Mesothelial cell of epicardium (in vitro differentiated cells): ENCODE results near the gene MATK. TPM values are rescaled to one million over a fixed set of nuclear protein-coding genes. Genes with fewer than 3 reads are reported as not detected.
"Not testable (repeated sequence)": the region's sequence is repeated elsewhere in the genome, so short reads cannot be mapped to it uniquely, and the experiment has no call there.

Experiments used
- DNase-seq, 2 experiments: peaks; one replicate each; pipeline ENCODE4 v3.0.0; 2021; ENCODE audit warnings: low spot score in 2 of 2; ENCODE audit not compliant: unreplicated experiment in 2 of 2
- H3K27ac Mint-ChIP-seq: 2 replicates; pipeline ENCODE4 v1.8.0; 2021; ENCODE audit warnings: mixed read lengths
- H3K27me3 Mint-ChIP-seq: 2 replicates; pipeline ENCODE4 v1.8.0; 2021; ENCODE audit warnings: low read depth, mixed read lengths
- H3K36me3 Mint-ChIP-seq: 2 replicates; pipeline ENCODE4 v1.8.0; 2021; ENCODE audit warnings: mixed read lengths
- H3K4me1 Mint-ChIP-seq: 2 replicates; pipeline ENCODE4 v1.8.0; 2021; ENCODE audit warnings: mixed read lengths
- H3K4me3 Mint-ChIP-seq: 2 replicates; pipeline ENCODE4 v1.8.0; 2021; ENCODE audit warnings: mild to moderate bottlenecking, moderate library complexity, mixed read lengths
- H3K9me3 Mint-ChIP-seq: 2 replicates; pipeline ENCODE4 v1.8.0; 2021; ENCODE audit warnings: mixed read lengths
- CTCF ChIP-seq: fragments of 200-600 bp; sonication (generic); IDR thresholded peaks from one replicate; pipeline ENCODE4 v1.5.0; 2021; ENCODE audit warnings: antibody characterized with exemption; ENCODE audit not compliant: unreplicated experiment
- total RNA-seq: library from RNA; stranded (reverse); gene quantifications from 3 replicates; pipeline ENCODE4 v1.2.1, GENCODE V29; 2021

MATK gene
- total RNA-seq, 1 donor from 2014 or later = 3.7 TPM

- no peak overlapping the region for H3K4me3 Mint-ChIP-seq
- no peaks in the 10 kb centered on the region for H3K9me3 Mint-ChIP-seq
- peaks cover 7% of the 10 kb centered on the region for H3K4me1 Mint-ChIP-seq
- H3K27ac Mint-ChIP-seq = no peak overlapping the region
- DNase-seq = no peak
- peaks cover 11% of the 10 kb centered on the region for H3K36me3 Mint-ChIP-seq
- no peak for TF ChIP-seq CTCF
- H3K27me3 Mint-ChIP-seq = no peaks in the 10 kb centered on the region
Measured at GRCh38 chr19:3767050-3767449, 19.1 kb downstream of the MATK start.

GRCh38 chr19:3766520-3766919, 19.7 kb downstream of the MATK start:
- peaks cover 10% of the 10 kb centered on the region for H3K4me1 Mint-ChIP-seq
- H3K27me3 Mint-ChIP-seq = no peaks in the 10 kb centered on the region
- no peaks in the 10 kb centered on the region for H3K9me3 Mint-ChIP-seq
- DNase-seq = no peak
- H3K4me3 Mint-ChIP-seq = no peak overlapping the region
- H3K36me3 Mint-ChIP-seq = peaks cover 11% of the 10 kb centered on the region
- no peak for TF ChIP-seq CTCF
- no peak overlapping the region for H3K27ac Mint-ChIP-seq

- H3K4me3 Mint-ChIP-seq, H3K9me3 Mint-ChIP-seq, DNase-seq, H3K27me3 Mint-ChIP-seq, H3K27ac Mint-ChIP-seq: not testable (repeated sequence)
- Mint-ChIP-seq H3K36me3 (peaks cover 11% of the 10 kb centered on the region), H3K4me1 (peaks cover 14% of the 10 kb centered on the region)
Measured at GRCh38 chr19:3765757-3766156, 20.4 kb downstream of the MATK start.

- Mint-ChIP-seq H3K9me3 (no peaks in the 10 kb centered on the region), H3K27me3 (no peaks in the 10 kb centered on the region), H3K27ac (no peak overlapping the region), H3K36me3 (peaks cover 11% of the 10 kb centered on the region), H3K4me1 (peaks cover 15% of the 10 kb centered on the region), H3K4me3 (no peak overlapping the region)
- no peak for DNase-seq
- no peak for TF ChIP-seq CTCF
Measured at GRCh38 chr19:3765121-3765520, 21.1 kb downstream of the MATK start.

GRCh38 chr19:3762501-3763459, 23.4 kb downstream of the MATK start, which contains the start of gene MRPL54:
MRPL54 (plus strand) TSS chr19:3762682; CDS start chr19:3762701, 19 bp downstream.
- peak; percentile 99 to 100 for DNase-seq
- H3K27me3 Mint-ChIP-seq = no peaks in the 10 kb centered on the region
- H3K36me3 Mint-ChIP-seq = peaks cover 8% of the 10 kb centered on the region
- peaks cover 15% of the 10 kb centered on the region for H3K4me1 Mint-ChIP-seq
- no peaks in the 10 kb centered on the region for H3K9me3 Mint-ChIP-seq
- peak within 1 kb of the TSS; percentile 97 for H3K4me3 Mint-ChIP-seq
- TF ChIP-seq CTCF = no peak
- peak within 1 kb of the TSS; percentile 99 for H3K27ac Mint-ChIP-seq

- Mint-ChIP-seq H3K9me3 (no peaks in the 10 kb centered on the region), H3K36me3 (peaks cover 8% of the 10 kb centered on the region), H3K4me1 (peaks cover 15% of the 10 kb centered on the region), H3K4me3 (peak overlapping the region; percentile 97), H3K27ac (peak overlapping the region; percentile 99), H3K27me3 (no peaks in the 10 kb centered on the region)
- DNase-seq = no peak
- no peak for TF ChIP-seq CTCF
Measured at GRCh38 chr19:3762130-3762473, 24.1 kb downstream of the MATK start.
